Stimulated activated CD8-positive, alpha-beta memory T cell treated with anti-CD3 and anti-CD28 coated beads, Interleukin-2, amount 100 ng/mL, for 48 hours (primary cell): ENCODE results near the gene HOXB3.

Source experiments
- DNase-seq, 2 donors: peaks; one replicate each; pipeline ENCODE4 v3.0.0-alpha.2; 2020; ENCODE audit warnings: low read depth in 2 of 2

The HOXB3 gene

GRCh38 chr17:48612456-48612853 lies 22.4 kb upstream of the HOXB3 start:
- no peak for DNase-seq

- DNase-seq, result no peak
Measured at GRCh38 chr17:48611681-48612455, 21.8 kb upstream of the HOXB3 start.

DNA sequence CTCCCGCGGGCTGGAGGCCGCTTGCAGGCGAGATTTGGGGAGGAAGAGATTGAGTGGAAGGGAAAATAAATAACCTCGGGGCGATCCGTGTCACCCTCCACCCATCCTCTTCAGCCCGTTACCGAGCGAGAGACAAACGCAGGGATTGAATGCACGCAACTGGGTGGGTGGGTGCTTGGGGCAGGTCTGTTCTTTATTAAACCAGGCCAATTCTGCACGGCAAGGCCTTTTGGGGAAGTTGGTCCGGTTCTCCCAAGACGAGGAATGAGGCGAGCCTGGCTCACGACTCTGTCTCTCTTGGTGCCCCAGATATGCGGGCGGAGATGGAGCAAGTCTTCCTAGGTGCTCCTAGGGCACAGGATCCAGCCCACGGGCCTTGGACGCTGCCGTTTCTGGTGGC lies 21.2 kb upstream of the HOXB3 start:
- no peak for DNase-seq

- peak; percentile 62 to 68 for DNase-seq
Measured at GRCh38 chr17:48610282-48611211, 20.5 kb upstream of the HOXB3 start, which contains the start of gene HOXB7. TSS of gene HOXB7 (minus strand) at chr17:48611017. CDS start at chr17:48610918, 99 bp downstream.

GRCh38 chr17:48609759-48610281 lies 19.8 kb upstream of the HOXB3 start:
- no peak for DNase-seq

GRCh38 chr17:48609033-48609432 lies 19.0 kb upstream of the HOXB3 start:
- DNase-seq, result no peak

DNA sequence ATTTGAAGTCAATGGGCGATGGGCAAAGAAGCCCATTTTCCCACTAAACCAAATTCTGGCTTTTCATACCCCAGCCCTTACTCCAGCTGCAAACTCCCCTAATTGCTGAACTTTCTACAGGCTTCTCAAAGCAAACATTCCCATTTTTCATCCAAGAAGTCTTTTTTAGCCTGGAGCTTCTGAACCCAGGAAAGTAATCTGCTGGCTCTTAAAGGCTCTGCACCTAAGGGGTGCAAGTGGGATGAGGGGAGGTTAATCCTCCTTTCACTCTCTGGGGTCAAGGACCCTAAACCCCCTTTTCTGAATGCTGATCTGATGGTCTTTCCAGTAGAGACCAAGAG lies 18.4 kb upstream of the HOXB3 start:
- DNase-seq, result no peak

DNA sequence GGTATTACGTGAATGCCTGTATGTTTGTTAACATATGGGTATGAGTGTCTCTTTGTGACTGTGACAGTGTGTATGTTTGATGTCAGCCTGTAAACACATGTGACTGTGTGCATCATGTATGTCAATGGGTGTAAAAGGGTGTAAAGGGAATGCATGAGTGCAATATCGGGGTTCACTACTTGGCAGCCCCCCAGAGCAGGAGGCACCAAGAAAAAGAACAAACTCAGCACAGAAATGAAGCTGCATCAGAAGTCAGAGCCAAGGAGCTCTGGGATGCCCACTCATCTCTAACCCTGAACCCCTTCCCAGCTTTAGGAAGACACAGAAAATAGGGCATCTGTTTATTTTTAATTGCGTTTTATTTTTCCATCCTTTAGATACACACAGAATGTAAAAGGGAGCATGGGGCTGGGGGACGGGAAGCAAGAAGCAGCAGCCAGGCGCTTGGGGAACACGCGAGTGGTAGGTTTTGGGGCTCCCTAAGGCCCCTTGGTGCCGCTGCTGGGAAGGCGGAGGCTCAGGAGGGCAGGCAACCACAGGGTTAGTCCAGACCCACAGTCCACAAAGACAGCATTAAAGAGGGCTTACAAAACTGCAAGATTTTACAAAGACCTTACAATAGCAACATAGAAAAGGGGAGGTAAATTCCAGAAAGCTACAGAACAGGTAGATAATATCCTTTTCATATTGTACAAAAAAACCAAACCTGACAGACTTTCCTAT lies 17.0 kb upstream of the HOXB3 start:
- no peak for DNase-seq

- DNase-seq, result no peak
Measured at GRCh38 chr17:48605991-48606891, 16.2 kb upstream of the HOXB3 start.

- DNase-seq, result no peak
Measured at GRCh38 chr17:48605409-48605919, 15.4 kb upstream of the HOXB3 start.

- no peak for DNase-seq
Measured at GRCh38 chr17:48604770-48605329, 14.8 kb upstream of the HOXB3 start, which contains the start of gene HOXB6. TSS of gene HOXB6 (minus strand) at chr17:48604986. CDS start at chr17:48598150, 6,836 bp downstream.

DNA sequence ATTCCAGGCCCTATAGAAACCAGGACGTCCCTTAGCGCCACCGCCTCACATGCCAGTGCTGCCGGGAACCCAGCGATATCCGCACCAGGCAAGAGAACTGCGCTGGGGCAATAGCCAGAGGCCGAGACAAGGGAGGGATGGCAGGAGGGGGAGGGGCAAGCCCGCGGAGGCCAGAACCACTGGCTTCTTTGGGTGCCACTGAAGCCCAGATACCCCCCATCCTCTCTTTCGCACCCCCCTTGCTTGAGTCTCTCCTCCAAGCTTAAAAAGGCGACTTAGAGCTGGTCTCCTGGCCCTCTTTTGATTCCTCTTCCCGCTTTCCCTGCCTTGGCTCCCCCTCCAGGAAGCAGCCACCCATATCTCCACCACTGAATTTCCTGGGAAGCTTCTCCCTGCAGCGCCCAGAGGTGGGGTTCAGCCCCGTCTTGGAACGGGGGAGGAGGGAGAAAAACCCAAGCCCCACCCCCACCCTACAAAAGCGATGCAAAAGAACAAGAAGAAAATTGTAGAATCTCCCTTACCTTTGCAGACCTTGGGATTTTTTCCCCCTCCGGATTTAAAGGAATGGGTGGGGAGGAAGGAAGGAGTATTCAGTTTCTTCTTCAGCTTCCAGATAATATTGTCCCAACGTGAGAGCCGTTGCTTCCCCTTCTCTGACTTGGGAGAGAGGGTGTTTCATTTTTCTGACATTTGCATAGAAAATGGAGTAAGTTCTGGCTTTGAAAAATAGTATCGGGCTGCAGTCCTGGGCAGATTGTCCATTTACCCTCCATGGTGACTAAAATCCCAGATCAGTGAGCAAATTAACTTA lies 14.1 kb upstream of the HOXB3 start:
- DNase-seq, result no peak

DNA sequence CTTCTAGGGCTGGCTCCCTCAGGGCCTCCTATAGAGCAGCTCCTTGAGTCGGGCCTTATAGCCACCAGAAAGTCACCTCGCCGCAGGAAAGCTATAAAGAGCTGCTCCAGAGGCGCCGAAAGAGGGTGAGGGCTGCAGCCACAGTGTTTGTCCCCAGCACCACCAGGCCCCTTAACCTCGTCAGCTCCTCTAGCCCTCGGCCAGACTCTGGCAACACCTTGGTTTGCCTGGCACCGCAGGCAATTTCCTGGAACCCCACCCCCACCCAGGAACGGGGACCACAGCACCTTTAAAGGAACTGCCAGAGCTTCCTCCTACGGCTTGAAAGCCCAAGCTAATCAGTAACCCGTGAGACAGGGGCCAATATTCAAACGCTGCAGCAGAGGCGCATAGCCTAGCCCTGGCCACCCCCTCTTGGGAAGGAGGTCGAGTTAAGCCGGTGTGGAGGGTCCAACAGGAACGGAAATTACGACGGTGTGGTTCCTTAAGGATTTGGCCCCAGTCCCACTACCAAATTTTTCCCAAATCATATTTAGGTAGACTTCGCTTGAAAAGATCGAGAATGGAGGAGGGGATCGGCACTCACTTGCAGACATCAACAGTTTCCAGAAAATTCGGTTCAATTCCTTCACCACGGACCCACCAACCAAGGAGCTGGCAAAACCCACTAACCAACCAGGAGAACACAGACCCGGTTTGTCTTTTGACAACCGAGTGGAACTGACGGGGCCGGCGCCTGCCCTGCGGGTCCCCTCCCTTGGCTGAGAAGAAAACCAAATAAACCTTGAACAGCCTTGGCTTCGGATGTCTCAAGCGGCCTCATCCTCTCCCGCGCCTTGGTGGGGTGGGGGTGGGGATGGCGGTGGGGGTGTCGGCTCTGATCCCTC lies 11.7 kb upstream of the HOXB3 start:
- no peak for DNase-seq

DNA sequence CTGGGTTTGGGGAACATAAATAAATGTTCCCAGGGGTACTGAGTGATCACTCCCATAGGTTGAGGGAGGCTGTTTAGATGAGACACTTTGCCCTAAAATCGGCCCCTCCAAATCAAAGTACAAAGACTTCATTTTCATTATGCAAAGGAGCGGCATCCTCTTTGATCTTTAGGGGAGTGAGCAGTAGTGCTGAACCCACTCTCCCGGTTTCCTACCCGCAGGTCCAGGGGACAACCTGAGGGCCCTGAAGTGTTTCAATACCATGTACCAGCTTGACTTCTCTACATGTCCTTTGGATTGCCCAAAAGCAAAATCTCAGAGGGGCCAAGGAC lies 11.1 kb upstream of the HOXB3 start:
- DNase-seq, result no peak

DNA sequence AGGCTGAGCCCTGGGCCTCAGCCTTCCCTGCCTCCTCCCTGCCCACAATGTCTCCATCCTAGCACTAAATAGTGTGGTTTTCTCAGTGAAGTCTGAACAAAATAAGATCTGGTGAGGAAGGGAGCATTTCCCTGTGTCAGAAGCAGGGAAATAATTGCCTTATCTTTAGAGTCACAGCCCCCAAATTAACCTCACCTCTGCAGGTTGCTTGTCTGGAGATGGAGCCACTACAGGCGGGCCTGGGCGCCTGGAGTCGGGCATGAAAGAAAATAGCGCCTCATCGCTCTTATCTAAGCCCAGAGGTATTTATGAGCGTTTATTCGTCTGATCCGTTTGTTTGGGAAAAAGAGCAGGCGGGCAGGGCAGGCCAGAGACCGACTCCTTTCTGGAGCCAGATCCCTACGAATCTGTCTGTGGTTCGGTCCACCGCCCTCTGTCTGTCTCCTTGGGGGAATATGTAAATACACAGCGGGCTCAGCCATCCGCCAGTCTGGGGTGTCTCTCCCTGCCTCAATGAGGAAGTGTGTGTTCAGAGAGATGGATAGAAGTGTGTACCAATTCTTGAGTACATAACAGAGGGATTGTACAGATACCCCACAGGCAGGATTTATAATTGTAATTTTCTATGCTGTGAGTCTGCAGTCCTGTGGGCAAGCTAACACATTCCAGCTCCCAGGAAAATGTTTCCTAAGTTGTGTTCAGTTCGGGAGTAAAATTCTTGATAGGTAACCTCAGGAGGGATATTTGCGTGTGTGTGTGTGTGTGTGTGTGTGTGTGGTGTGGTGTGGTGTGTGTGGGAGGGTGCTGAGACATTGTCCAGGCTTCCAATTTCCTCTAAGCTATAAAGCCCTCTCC lies 10.4 kb upstream of the HOXB3 start:
- DNase-seq, result no peak

DNA sequence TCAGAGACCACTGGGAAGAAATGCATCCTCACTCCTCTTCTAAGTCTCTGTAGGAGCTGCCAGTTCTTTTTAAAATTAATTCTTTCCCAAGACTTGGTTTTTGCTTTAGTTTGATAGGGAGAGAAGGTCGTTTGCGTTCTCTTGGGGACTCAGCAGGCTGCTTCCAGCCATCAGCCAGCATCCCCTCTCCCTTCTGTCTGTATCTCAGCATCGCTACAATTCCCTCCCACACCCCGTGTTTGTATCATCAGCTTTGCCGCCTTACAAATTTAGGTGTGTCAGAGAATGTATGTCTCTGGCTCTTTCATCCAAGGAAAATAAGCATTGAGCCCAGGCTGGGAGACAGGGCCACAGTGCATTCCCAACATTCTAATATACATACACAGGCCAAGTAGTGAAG lies 9.3 kb upstream of the HOXB3 start:
- DNase-seq, result no peak

DNA sequence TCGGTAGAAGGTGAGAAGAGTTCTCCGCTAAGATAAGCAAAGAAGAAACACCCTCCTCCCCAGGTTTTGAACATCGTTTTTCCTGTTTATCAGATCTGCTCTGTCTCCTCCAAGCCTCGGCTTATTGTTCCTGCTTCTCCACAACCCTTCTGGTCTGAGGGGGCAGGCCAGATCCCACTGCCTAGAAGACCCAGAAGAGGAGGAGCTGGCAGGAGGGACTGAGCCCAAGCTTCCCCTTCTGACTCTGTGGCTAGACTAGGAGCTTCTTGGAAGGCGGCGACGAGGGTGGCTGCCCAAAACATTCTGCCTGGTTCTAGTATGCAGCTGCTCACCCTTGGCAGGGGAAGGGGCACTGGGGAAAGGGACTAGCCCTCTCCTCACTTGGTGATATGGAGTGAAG lies 8.7 kb upstream of the HOXB3 start:
- DNase-seq, result no peak
